ENCODE measurements around the gene ACBD7. TPM values are rescaled to one million over a fixed set of nuclear protein-coding genes. Genes with fewer than 3 reads are reported as not detected.

The ACBD7 gene
- total and polyA plus RNA-seq, 9 of the 15 experiments (the other 6 are each of a cell fraction or from before 2014, with no cell fraction given): 0.21 to 3.2 (median 0.84) TPM

GRCh38 chr10:15097011-15097812, 8.6 kb upstream of the ACBD7 start, which contains the start of gene RPP38 (continued):
- TF ChIP-seq ZNF449 (CRISPR knock-in tag; IDR thresholded peaks at IDR 0.05) (no peak), DPF2 (IDR thresholded peaks at IDR 0.05) (no peak), FIP1L1 (IDR thresholded peaks at IDR 0.05; ENCODE audit: low read depth, low read length, poor library complexity, severe bottlenecking) (peak; percentile 97), TRIM25 (IDR thresholded peaks at IDR 0.05; ENCODE audit: borderline replicate concordance) (no peak), CHD7 (IDR thresholded peaks at IDR 0.05; ENCODE audit: low read depth, low read length) (no peak), ARID3A (IDR thresholded peaks at IDR 0.05; ENCODE audit: borderline replicate concordance, low read depth, low read length) (no peak), HMG20B (CRISPR knock-in tag; IDR thresholded peaks at IDR 0.05) (no peak)
